WTC11 (cell line): ENCODE results near the gene CRYGS. TPM values are rescaled to one million over a fixed set of nuclear protein-coding genes. Genes with fewer than 3 reads are reported as not detected.
"Not testable (repeated sequence)": the region's sequence is repeated elsewhere in the genome, so short reads cannot be mapped to it uniquely, and the experiment has no call there.

Experiments used
- ATAC-seq: fragments of 200-7000 bp; cut with Tn5 transposase; 2 replicates; pipeline ENCODE4 v1.10.0; 2021; ENCODE audit warnings: mild to moderate bottlenecking, moderate library complexity
- CTCF ChIA-PET: fragments of 300-600 bp; sonication (Branson Sonifier 250); formaldehyde crosslinking; loops from one replicate; lab custom pipeline; 2021; ENCODE audit warnings: antibody characterized with exemption; lab: Charles Lee
- POLR2A ChIA-PET: fragments of 350-600 bp; sonication (Branson Sonifier 250); formaldehyde crosslinking; loops from one replicate; lab custom pipeline; 2021; ENCODE audit warnings: antibody characterized with exemption; lab: Charles Lee
- DNase-seq: peaks from one replicate; pipeline ENCODE4 v3.0.0; 2021; ENCODE audit warnings: low spot score
- H3K27ac Mint-ChIP-seq: 2 replicates; pipeline ENCODE4 v1.8.0; 2021; ENCODE audit warnings: mixed read lengths
- H3K27me3 Mint-ChIP-seq: 2 replicates; pipeline ENCODE4 v1.8.0; 2021; ENCODE audit warnings: low read depth, mild to moderate bottlenecking, moderate library complexity, mixed read lengths
- H3K36me3 Mint-ChIP-seq: 2 replicates; pipeline ENCODE4 v1.8.0; 2021; ENCODE audit warnings: mixed read lengths
- H3K4me1 Mint-ChIP-seq: 2 replicates; pipeline ENCODE4 v1.8.0; 2022; ENCODE audit warnings: mixed read lengths
- H3K4me3 Mint-ChIP-seq: 2 replicates; pipeline ENCODE4 v1.8.0; 2021; ENCODE audit warnings: mild to moderate bottlenecking, moderate library complexity, mixed read lengths
- H3K9me3 Mint-ChIP-seq: 2 replicates; pipeline ENCODE4 v1.8.0; 2021; ENCODE audit warnings: mixed read lengths
- ERG ChIP-seq: fragments of 250-450 bp; sonication (Bioruptor Pico); IDR thresholded peaks from 2 replicates; pipeline ENCODE4 v1.8.0; 2021; ENCODE audit warnings: mild to moderate bottlenecking
- GRHL2 ChIP-seq: fragments of 250-450 bp; sonication (Bioruptor Pico); IDR thresholded peaks from 2 replicates; pipeline ENCODE4 v1.8.0; 2022; ENCODE audit warnings: mild to moderate bottlenecking, moderate library complexity; ENCODE audit not compliant: insufficient replicate concordance, severe bottlenecking
- NFE2L1 ChIP-seq: sonication (generic); formaldehyde crosslinking; IDR thresholded peaks from 2 replicates; pipeline ENCODE4 v1.8.1; 2023; ENCODE audit warnings: missing genetic modification reagents
- TEAD4 ChIP-seq: sonication (generic); formaldehyde crosslinking; IDR thresholded peaks from 2 replicates; pipeline ENCODE4 v1.8.0; 2022; ENCODE audit warnings: mild to moderate bottlenecking, missing genetic modification reagents
- TP53 ChIP-seq: sonication (generic); formaldehyde crosslinking; IDR thresholded peaks from 2 replicates; pipeline ENCODE4 v1.8.1; 2023; ENCODE audit warnings: mild to moderate bottlenecking, missing genetic modification reagents
- ZMAT4 ChIP-seq: fragments of 250-450 bp; sonication (Bioruptor Pico); IDR thresholded peaks from 2 replicates; pipeline ENCODE4 v1.9.0; 2021; ENCODE audit warnings: mild to moderate bottlenecking
- ZNF263 ChIP-seq: sonication (generic); formaldehyde crosslinking; IDR thresholded peaks from 2 replicates; pipeline ENCODE4 v1.8.1; 2022; ENCODE audit warnings: low read depth, mild to moderate bottlenecking, moderate library complexity, missing genetic modification reagents
- ZNF423 ChIP-seq: fragments of 250-450 bp; sonication (Bioruptor Pico); IDR thresholded peaks from 2 replicates; pipeline ENCODE4 v2.1.2; 2022; ENCODE audit warnings: mild to moderate bottlenecking, moderate library complexity
- total RNA-seq: library from RNA; stranded (reverse); gene quantifications from 3 replicates; pipeline ENCODE4 v1.2.3, GENCODE V29; 2021
- TF ChIP-seq, protein P1 (sequence below): sonication (generic); formaldehyde crosslinking; IDR thresholded peaks from 2 replicates; pipeline ENCODE4 v1.8.0; 2022; ENCODE audit warnings: mild to moderate bottlenecking, missing genetic modification reagents
- TF ChIP-seq, protein P2 (sequence below): sonication (generic); formaldehyde crosslinking; IDR thresholded peaks from 2 replicates; pipeline ENCODE4 v1.8.0; 2022; ENCODE audit warnings: missing genetic modification reagents
- TF ChIP-seq, protein P3 (sequence below): sonication (generic); formaldehyde crosslinking; IDR thresholded peaks from 2 replicates; pipeline ENCODE4 v1.8.0; 2023; ENCODE audit warnings: missing genetic modification reagents, mild to moderate bottlenecking, borderline replicate concordance

CRYGS gene
- total RNA-seq, 1 experiment from 2014 or later, result 1.7 TPM

- no peak for TF ChIP-seq ZNF423 (CRISPR knock-in tag)
- TF ChIP-seq, protein P1, sequence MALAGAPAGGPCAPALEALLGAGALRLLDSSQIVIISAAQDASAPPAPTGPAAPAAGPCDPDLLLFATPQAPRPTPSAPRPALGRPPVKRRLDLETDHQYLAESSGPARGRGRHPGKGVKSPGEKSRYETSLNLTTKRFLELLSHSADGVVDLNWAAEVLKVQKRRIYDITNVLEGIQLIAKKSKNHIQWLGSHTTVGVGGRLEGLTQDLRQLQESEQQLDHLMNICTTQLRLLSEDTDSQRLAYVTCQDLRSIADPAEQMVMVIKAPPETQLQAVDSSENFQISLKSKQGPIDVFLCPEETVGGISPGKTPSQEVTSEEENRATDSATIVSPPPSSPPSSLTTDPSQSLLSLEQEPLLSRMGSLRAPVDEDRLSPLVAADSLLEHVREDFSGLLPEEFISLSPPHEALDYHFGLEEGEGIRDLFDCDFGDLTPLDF (CRISPR knock-in tag), result no peak
- TF ChIP-seq TEAD4 (CRISPR knock-in tag), result no peak
- no peak for TF ChIP-seq ZMAT4 (CRISPR knock-in tag)
- ChIA-PET POLR2A (interaction anchor here (1.1 kb wide), 1 partner anchor 28 kb away, joined by 4 read pairs; no protein-coding TSS in a partner anchor), CTCF (interaction anchor here (0.7 to 1.9 kb wide), 9 partner anchors 18 to 261 kb away, joined by 3 to 21 read pairs (median 5); partner anchors contain the start of genes AHSG and DNAJB11)
- Mint-ChIP-seq H3K4me1 (no peaks in the 10 kb centered on the region), H3K4me3 (no peak overlapping the region), H3K36me3 (peaks cover 20% of the 10 kb centered on the region), H3K9me3 (no peaks in the 10 kb centered on the region), H3K27me3 (no peaks in the 10 kb centered on the region), H3K27ac (no peak overlapping the region)
- no peak for ATAC-seq
- DNase-seq, result no peak
These were observed 44.5 kb upstream of the CRYGS start for GRCh38 chr3:186588632-186589031.

- Mint-ChIP-seq H3K4me1 (no peaks in the 10 kb centered on the region), H3K27me3 (no peaks in the 10 kb centered on the region), H3K9me3 (no peaks in the 10 kb centered on the region), H3K4me3 (no peak overlapping the region), H3K27ac (no peak overlapping the region), H3K36me3 (peaks cover 31% of the 10 kb centered on the region)
- DNase-seq (no peak), ATAC-seq (no peak)
- TF ChIP-seq NFE2L1 (CRISPR knock-in tag), result no peak
- TF ChIP-seq ERG, result no peak
- TF ChIP-seq, protein P2, sequence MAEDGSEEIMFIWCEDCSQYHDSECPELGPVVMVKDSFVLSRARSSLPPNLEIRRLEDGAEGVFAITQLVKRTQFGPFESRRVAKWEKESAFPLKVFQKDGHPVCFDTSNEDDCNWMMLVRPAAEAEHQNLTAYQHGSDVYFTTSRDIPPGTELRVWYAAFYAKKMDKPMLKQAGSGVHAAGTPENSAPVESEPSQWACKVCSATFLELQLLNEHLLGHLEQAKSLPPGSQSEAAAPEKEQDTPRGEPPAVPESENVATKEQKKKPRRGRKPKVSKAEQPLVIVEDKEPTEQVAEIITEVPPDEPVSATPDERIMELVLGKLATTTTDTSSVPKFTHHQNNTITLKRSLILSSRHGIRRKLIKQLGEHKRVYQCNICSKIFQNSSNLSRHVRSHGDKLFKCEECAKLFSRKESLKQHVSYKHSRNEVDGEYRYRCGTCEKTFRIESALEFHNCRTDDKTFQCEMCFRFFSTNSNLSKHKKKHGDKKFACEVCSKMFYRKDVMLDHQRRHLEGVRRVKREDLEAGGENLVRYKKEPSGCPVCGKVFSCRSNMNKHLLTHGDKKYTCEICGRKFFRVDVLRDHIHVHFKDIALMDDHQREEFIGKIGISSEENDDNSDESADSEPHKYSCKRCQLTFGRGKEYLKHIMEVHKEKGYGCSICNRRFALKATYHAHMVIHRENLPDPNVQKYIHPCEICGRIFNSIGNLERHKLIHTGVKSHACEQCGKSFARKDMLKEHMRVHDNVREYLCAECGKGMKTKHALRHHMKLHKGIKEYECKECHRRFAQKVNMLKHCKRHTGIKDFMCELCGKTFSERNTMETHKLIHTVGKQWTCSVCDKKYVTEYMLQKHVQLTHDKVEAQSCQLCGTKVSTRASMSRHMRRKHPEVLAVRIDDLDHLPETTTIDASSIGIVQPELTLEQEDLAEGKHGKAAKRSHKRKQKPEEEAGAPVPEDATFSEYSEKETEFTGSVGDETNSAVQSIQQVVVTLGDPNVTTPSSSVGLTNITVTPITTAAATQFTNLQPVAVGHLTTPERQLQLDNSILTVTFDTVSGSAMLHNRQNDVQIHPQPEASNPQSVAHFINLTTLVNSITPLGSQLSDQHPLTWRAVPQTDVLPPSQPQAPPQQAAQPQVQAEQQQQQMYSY, result no peak
- CTCF ChIA-PET, result interaction anchor here (1.3 to 1.6 kb wide), 2 partner anchors 28 to 30 kb away, joined by 7 to 9 read pairs; no protein-coding TSS in a partner anchor
- POLR2A ChIA-PET, result interaction anchor here (0.7 to 1.8 kb wide), 2 partner anchors 203 to 1161 kb away, joined by 4 to 5 read pairs; no protein-coding TSS in a partner anchor
These were observed 43.0 kb upstream of the CRYGS start for GRCh38 chr3:186587183-186587582.

GRCh38 chr3:186586245-186586644 lies 42.1 kb upstream of the CRYGS start:
- not testable (repeated sequence) for DNase-seq, H3K27me3 Mint-ChIP-seq, ATAC-seq, H3K4me1 Mint-ChIP-seq, H3K9me3 Mint-ChIP-seq, H3K27ac Mint-ChIP-seq, H3K4me3 Mint-ChIP-seq
- H3K36me3 Mint-ChIP-seq, result peaks cover 41% of the 10 kb centered on the region
- CTCF ChIA-PET, result interaction anchor here (1.3 kb wide), 1 partner anchor 31 kb away, joined by 7 read pairs; no protein-coding TSS in a partner anchor
- POLR2A ChIA-PET, result interaction anchor here (1.8 kb wide), 1 partner anchor 204 kb away, joined by 4 read pairs; no protein-coding TSS in a partner anchor

DNA sequence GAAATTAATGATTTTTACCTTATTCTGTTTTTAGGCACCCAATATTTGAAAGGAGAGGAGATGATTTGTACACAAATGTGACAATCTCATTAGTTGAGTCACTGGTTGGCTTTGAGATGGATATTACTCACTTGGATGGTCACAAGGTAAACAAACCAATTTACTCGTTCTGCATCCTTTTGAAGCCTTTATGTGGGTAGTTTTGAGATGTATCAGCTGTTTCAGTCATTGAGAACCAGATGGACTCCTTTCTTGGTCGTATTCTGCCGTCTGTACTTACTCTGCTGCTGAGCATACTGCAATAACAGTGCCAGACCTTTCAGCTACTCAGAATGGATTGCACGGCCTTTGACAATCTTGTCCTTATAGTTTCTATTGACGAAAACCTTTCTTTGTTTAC lies 39.7 kb upstream of the CRYGS start:
- no peaks in the 10 kb centered on the region for H3K4me1 Mint-ChIP-seq
- DNase-seq (no peak), ATAC-seq (no peak)
- TF ChIP-seq, protein P3, sequence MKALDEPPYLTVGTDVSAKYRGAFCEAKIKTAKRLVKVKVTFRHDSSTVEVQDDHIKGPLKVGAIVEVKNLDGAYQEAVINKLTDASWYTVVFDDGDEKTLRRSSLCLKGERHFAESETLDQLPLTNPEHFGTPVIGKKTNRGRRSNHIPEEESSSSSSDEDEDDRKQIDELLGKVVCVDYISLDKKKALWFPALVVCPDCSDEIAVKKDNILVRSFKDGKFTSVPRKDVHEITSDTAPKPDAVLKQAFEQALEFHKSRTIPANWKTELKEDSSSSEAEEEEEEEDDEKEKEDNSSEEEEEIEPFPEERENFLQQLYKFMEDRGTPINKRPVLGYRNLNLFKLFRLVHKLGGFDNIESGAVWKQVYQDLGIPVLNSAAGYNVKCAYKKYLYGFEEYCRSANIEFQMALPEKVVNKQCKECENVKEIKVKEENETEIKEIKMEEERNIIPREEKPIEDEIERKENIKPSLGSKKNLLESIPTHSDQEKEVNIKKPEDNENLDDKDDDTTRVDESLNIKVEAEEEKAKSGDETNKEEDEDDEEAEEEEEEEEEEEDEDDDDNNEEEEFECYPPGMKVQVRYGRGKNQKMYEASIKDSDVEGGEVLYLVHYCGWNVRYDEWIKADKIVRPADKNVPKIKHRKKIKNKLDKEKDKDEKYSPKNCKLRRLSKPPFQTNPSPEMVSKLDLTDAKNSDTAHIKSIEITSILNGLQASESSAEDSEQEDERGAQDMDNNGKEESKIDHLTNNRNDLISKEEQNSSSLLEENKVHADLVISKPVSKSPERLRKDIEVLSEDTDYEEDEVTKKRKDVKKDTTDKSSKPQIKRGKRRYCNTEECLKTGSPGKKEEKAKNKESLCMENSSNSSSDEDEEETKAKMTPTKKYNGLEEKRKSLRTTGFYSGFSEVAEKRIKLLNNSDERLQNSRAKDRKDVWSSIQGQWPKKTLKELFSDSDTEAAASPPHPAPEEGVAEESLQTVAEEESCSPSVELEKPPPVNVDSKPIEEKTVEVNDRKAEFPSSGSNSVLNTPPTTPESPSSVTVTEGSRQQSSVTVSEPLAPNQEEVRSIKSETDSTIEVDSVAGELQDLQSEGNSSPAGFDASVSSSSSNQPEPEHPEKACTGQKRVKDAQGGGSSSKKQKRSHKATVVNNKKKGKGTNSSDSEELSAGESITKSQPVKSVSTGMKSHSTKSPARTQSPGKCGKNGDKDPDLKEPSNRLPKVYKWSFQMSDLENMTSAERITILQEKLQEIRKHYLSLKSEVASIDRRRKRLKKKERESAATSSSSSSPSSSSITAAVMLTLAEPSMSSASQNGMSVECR (CRISPR knock-in tag), result no peak
- TF ChIP-seq TP53 (no peak), GRHL2 (no peak), ZMAT4 (CRISPR knock-in tag) (no peak), ZNF263 (CRISPR knock-in tag) (no peak)
- no peak overlapping the region for H3K27ac Mint-ChIP-seq
- no peaks in the 10 kb centered on the region for H3K27me3 Mint-ChIP-seq
- no peak overlapping the region for H3K4me3 Mint-ChIP-seq
- CTCF ChIA-PET, result interaction anchor here (1.2 to 1.6 kb wide), 3 partner anchors 13 to 33 kb away, joined by 5 to 6 read pairs (median 6); no protein-coding TSS in a partner anchor
- POLR2A ChIA-PET, result no interaction called here
- no peaks in the 10 kb centered on the region for H3K9me3 Mint-ChIP-seq
- peaks cover 57% of the 10 kb centered on the region for H3K36me3 Mint-ChIP-seq
